HG02840 (cell line): ENCODE measurements around the gene CENPV.
"Not testable (repeated sequence)": the region's sequence is repeated elsewhere in the genome, so short reads cannot be mapped to it uniquely, and the experiment has no call there.

Experiments
- ATAC-seq: cut with Tn5 transposase; IDR thresholded peaks from one replicate; pipeline ENCODE4 v1.9.1; 2021; ENCODE audit warnings: mild to moderate bottlenecking, moderate library complexity, moderate number of reproducible peaks; ENCODE audit not compliant: unreplicated experiment, low FRiP score

The CENPV gene

GRCh38 chr17:16353317-16354174 lies at the start of gene CENPV:
Gene CENPV, minus strand, starts transcription at chr17:16353469. Its CDS starts 33 bp downstream, at chr17:16353436.
- peak; percentile 53 for ATAC-seq

- ATAC-seq, result no peak
Observed at GRCh38 chr17:16398270-16399267, 45.3 kb upstream of the CENPV start.

- not testable (repeated sequence) for ATAC-seq
Observed at GRCh38 chr17:16396693-16397092, 43.4 kb upstream of the CENPV start.

GRCh38 chr17:16395887-16396286 lies 42.6 kb upstream of the CENPV start:
- not testable (repeated sequence) for ATAC-seq

GRCh38 chr17:16392491-16392890 lies 39.2 kb upstream of the CENPV start:
- ATAC-seq, result not testable (repeated sequence)

- ATAC-seq, result no peak
Observed at GRCh38 chr17:16391451-16391850, 38.2 kb upstream of the CENPV start.

- ATAC-seq, result not testable (repeated sequence)
Observed at GRCh38 chr17:16386126-16386507, 32.8 kb upstream of the CENPV start.

GRCh38 chr17:16384557-16384956 lies 31.3 kb upstream of the CENPV start:
- no peak for ATAC-seq

GRCh38 chr17:16383772-16384287 lies 30.6 kb upstream of the CENPV start:
- ATAC-seq, result no peak

GRCh38 chr17:16383216-16383615 lies 29.9 kb upstream of the CENPV start:
- ATAC-seq, result no peak

- ATAC-seq, result peak; percentile 15
Observed at GRCh38 chr17:16381496-16381820, 28.2 kb upstream of the CENPV start.

GRCh38 chr17:16380640-16381495 lies 27.6 kb upstream of the CENPV start, which contains the start of gene UBB:
Gene UBB, plus strand, starts transcription at chr17:16381091. Its CDS starts 817 bp downstream, at chr17:16381908.
- peak; percentile 95 for ATAC-seq

GRCh38 chr17:16379654-16380053 lies 26.4 kb upstream of the CENPV start:
- ATAC-seq, result no peak

- no peak for ATAC-seq
Observed at GRCh38 chr17:16378636-16379282, 25.5 kb upstream of the CENPV start.

- no peak for ATAC-seq
Observed at GRCh38 chr17:16377941-16378341, 24.7 kb upstream of the CENPV start.

- ATAC-seq, result no peak
Observed at GRCh38 chr17:16374146-16374938, 21.1 kb upstream of the CENPV start.

GRCh38 chr17:16371742-16372141 lies 18.5 kb upstream of the CENPV start:
- ATAC-seq, result no peak

- ATAC-seq, result no peak
Observed at GRCh38 chr17:16364625-16365024, 11.4 kb upstream of the CENPV start.
